SU-DHL-6 (cell line): ENCODE data around the gene PDCD1LG2.

Source experiments
- EZH2phosphoT487 ChIP-seq: fragments of 200-600 bp; sonication (generic), shearing (Covaris generic); conservative IDR thresholded peaks from 2 replicates; pipeline ENCODE4 v1.6.1; 2018; ENCODE audit warnings: mild to moderate bottlenecking, antibody characterized with exemption, low read length, moderate library complexity, mixed read lengths
- TF ChIP-seq, protein P1 (sequence below): fragments of 200-600 bp; sonication (generic); IDR thresholded peaks from one replicate; pipeline ENCODE4 v1.5.1; 2017; ENCODE audit warnings: antibody characterized with exemption, mild to moderate bottlenecking, low read length, moderate library complexity; ENCODE audit not compliant: insufficient read depth, poor library complexity, severe bottlenecking

DNA sequence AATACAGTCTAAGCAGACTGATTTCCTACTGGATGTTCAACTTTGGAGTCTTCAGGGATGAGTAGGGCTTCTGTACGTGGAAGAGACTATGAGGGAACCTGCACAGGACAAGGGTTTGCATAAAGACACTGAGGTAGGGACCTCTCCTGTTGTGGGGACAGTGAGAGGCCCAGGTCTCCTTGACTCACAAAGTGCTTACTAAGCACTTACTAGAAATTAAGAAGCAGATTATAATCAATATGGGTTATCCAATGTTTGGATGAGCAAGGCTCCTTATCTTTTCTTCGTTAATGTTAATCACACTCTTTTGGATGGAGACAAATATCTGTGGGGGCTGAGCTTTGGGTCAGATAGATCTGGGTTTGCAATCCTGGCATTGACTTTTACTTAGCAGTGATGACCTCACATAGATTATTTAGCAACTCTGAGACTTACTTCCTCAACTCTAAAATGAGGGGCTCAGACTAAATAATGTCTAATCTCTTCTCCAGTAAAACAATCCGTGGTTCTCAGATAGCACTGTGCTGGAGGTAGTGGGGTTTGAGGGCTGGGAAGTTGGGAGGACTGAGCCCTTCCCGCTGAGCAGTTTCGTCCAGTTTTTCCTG lies 45.9 kb downstream of the PDCD1LG2 start:
- TF ChIP-seq, protein P1, sequence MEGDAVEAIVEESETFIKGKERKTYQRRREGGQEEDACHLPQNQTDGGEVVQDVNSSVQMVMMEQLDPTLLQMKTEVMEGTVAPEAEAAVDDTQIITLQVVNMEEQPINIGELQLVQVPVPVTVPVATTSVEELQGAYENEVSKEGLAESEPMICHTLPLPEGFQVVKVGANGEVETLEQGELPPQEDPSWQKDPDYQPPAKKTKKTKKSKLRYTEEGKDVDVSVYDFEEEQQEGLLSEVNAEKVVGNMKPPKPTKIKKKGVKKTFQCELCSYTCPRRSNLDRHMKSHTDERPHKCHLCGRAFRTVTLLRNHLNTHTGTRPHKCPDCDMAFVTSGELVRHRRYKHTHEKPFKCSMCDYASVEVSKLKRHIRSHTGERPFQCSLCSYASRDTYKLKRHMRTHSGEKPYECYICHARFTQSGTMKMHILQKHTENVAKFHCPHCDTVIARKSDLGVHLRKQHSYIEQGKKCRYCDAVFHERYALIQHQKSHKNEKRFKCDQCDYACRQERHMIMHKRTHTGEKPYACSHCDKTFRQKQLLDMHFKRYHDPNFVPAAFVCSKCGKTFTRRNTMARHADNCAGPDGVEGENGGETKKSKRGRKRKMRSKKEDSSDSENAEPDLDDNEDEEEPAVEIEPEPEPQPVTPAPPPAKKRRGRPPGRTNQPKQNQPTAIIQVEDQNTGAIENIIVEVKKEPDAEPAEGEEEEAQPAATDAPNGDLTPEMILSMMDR: no peak
- no peak for TF ChIP-seq EZH2phosphoT487
